ENCODE measurements around the gene OR10A6. TPM values are rescaled to one million over a fixed set of nuclear protein-coding genes. Genes with fewer than 3 reads are reported as not detected.

The OR10A6 gene
- not detected for total RNA-seq

- H3K36me3 Mint-ChIP-seq (ENCODE audit: low read depth), result no peaks in the 10 kb centered on the region
- no peaks in the 10 kb centered on the region for H3K9me3 Mint-ChIP-seq
- H3K4me1 Mint-ChIP-seq, result no peaks in the 10 kb centered on the region
- peaks cover 49% of the 10 kb centered on the region for H3K27me3 Mint-ChIP-seq
- no peak within 1 kb of the TSS for H3K27ac Mint-ChIP-seq
- no peak for ATAC-seq (replicated peaks)
- H3K4me3 Mint-ChIP-seq, result no peak within 1 kb of the TSS
Observed at GRCh38 chr11:7931168-7931567, at the start of gene OR10A6. OR10A6 (minus strand) TSS chr11:7931268; CDS start chr11:7928662, 2,606 bp downstream.

- no peak for ATAC-seq (replicated peaks)
- Mint-ChIP-seq H3K27ac (no peak overlapping the region), H3K27me3 (peaks cover 4% of the 10 kb centered on the region), H3K4me3 (no peak overlapping the region), H3K36me3 (ENCODE audit: low read depth) (no peaks in the 10 kb centered on the region), H3K9me3 (no peaks in the 10 kb centered on the region), H3K4me1 (no peaks in the 10 kb centered on the region)
Observed at GRCh38 chr11:7977232-7977917, 46.3 kb upstream of the OR10A6 start.

GRCh38 chr11:7974668-7975067 lies 43.6 kb upstream of the OR10A6 start:
- H3K9me3 Mint-ChIP-seq, result no peaks in the 10 kb centered on the region
- no peak overlapping the region for H3K27ac Mint-ChIP-seq
- H3K36me3 Mint-ChIP-seq (ENCODE audit: low read depth), result no peaks in the 10 kb centered on the region
- no peak overlapping the region for H3K4me3 Mint-ChIP-seq
- no peak for ATAC-seq (replicated peaks)
- peaks cover 8% of the 10 kb centered on the region for H3K27me3 Mint-ChIP-seq
- H3K4me1 Mint-ChIP-seq, result no peaks in the 10 kb centered on the region

DNA sequence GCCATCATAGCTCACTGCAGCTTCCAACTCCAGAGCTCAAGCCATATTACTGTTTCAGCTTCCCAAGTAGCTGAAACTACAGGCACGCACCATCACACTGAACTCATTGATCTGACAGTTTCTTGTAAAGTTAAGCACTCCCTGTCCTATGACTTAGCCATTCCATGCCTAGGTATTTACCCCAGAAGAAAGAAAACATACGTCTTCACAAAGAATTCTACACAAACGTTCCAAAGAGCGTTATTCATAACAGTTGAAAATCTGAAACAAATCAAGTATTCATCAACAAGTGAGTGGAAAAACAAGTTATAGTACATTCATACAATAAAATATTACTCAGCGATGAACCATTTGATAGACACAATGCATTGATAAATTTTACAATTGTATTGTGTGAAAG lies 41.9 kb upstream of the OR10A6 start:
- H3K27me3 Mint-ChIP-seq, result peaks cover 8% of the 10 kb centered on the region
- ATAC-seq (replicated peaks), result no peak
- H3K27ac Mint-ChIP-seq, result no peak overlapping the region
- no peaks in the 10 kb centered on the region for H3K36me3 Mint-ChIP-seq (ENCODE audit: low read depth)
- H3K9me3 Mint-ChIP-seq, result no peaks in the 10 kb centered on the region
- no peak overlapping the region for H3K4me3 Mint-ChIP-seq
- H3K4me1 Mint-ChIP-seq, result no peaks in the 10 kb centered on the region

DNA sequence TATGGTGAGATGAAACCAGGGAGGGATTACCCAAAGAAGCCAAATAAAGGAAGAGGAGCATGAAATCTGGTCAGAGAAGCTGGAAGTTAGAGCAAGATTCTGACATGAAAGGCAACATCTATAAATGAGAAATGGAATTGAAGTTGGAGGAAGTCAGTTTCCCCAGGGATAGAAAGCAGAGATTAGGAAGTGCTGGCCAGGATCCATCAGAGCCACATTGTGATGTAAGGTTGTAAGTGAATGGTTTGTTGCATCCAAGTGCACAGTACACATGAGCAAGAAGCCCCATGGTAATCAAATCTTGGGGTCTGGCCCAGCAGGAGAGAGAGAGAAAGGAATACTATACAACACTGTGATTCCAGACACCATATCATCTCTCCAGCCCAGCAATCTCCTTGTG lies 40.8 kb upstream of the OR10A6 start:
- no peak for ATAC-seq (replicated peaks)
- no peak overlapping the region for H3K4me3 Mint-ChIP-seq
- H3K4me1 Mint-ChIP-seq, result no peaks in the 10 kb centered on the region

DNA sequence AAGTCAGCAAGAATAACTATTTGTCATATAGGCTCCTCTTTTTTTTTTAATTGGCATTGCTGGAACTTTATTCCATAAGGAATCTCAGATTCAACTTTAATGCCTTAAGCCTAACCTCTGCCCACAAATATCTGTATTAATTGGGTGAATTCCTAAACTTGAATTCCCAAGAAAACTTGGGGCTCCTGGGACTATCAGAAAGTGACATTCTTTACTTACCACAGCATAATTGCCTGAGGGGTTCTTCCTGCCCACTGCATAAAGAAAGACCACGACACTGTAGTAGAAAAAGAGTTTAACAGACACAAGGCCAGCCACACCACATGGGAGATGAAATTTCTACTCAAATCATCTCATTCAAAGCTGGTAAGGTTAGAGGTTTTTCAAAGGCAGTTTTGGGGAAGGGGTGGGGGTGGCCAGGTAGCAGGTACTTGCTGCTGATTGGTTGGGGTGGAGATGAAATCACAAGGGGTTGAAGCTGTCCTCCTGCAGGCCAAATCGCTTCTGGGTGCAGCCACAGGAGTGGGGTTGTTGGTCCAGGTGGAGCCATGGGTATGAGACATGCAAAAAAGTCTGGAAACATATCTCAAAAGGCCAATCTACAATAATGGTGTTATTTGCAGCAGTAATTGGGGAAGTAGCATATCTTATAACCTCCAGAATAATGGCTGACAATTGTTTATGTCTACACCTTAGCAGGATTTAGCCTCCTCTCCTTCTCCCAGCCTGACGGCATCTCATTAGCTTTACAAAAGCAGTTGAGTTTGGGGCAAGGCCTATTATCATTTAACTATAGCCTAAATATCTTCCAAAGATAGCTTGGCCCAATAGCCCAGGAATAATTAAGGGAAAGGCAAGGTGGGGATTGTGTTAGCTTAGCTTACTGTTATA lies 38.9 kb upstream of the OR10A6 start:
- Mint-ChIP-seq H3K27ac (no peak overlapping the region), H3K4me1 (no peaks in the 10 kb centered on the region), H3K36me3 (ENCODE audit: low read depth) (no peaks in the 10 kb centered on the region)

More for the DNA sequence above, 40.8 kb upstream of the OR10A6 start:
- no peaks in the 10 kb centered on the region for H3K9me3 Mint-ChIP-seq
- peaks cover 10% of the 10 kb centered on the region for H3K27me3 Mint-ChIP-seq
- H3K27ac Mint-ChIP-seq, result no peak overlapping the region
- no peaks in the 10 kb centered on the region for H3K36me3 Mint-ChIP-seq (ENCODE audit: low read depth)

DNA sequence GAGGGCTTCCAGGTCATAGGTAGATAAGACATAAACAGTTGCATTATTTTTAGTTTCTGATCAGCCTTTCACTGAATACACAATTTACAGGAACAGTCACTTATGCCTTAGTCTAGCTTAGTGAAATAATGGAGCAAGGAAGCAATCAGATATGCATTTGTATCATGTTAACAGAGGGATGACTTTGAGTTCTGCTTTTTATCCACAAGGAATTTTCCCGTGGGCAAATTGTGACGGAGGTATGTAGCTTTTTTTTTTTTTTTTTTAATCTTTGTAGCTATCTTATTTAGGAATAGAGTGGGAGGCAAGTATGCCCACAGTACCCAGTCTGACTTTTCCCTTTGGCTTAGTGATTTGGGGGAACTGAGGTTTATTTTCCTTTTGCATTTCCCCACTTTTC lies 37.6 kb upstream of the OR10A6 start:
- Mint-ChIP-seq H3K27ac (no peak overlapping the region), H3K36me3 (ENCODE audit: low read depth) (no peaks in the 10 kb centered on the region), H3K27me3 (peaks cover 16% of the 10 kb centered on the region), H3K4me1 (no peaks in the 10 kb centered on the region), H3K4me3 (no peak overlapping the region), H3K9me3 (no peaks in the 10 kb centered on the region)
- ATAC-seq (replicated peaks), result no peak

More for the DNA sequence above, 38.9 kb upstream of the OR10A6 start:
- no peak overlapping the region for H3K4me3 Mint-ChIP-seq
- peaks cover 12% of the 10 kb centered on the region for H3K27me3 Mint-ChIP-seq
- no peaks in the 10 kb centered on the region for H3K9me3 Mint-ChIP-seq
- no peak for ATAC-seq (replicated peaks)

DNA sequence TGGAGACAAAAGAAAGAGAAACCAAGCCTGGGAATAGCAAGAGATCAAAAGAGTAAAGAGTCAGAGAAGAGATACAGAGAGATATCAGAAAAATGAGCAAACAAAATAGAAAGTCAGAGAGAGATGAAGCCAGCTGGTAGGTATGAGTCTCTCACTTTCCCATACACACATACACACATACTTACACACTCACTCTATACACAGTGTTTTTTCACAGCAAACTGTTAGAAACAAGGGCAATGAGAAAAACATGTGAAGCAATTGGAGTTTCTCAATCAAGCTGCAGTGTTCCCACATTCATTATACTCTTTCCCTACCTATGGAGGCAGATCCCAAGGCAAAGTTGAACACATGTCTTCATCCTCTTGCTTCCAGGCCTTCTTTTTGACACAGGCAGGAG lies 36.8 kb upstream of the OR10A6 start:
- H3K27me3 Mint-ChIP-seq, result peaks cover 13% of the 10 kb centered on the region
- no peaks in the 10 kb centered on the region for H3K9me3 Mint-ChIP-seq
- no peak for ATAC-seq (replicated peaks)
- H3K4me1 Mint-ChIP-seq, result no peaks in the 10 kb centered on the region
- H3K27ac Mint-ChIP-seq, result no peak overlapping the region
- H3K36me3 Mint-ChIP-seq (ENCODE audit: low read depth), result no peaks in the 10 kb centered on the region
- H3K4me3 Mint-ChIP-seq, result no peak overlapping the region

GRCh38 chr11:7967097-7967496 lies 36.0 kb upstream of the OR10A6 start:
- Mint-ChIP-seq H3K4me3 (no peak overlapping the region), H3K27me3 (peaks cover 13% of the 10 kb centered on the region), H3K4me1 (no peaks in the 10 kb centered on the region), H3K27ac (no peak overlapping the region), H3K9me3 (no peaks in the 10 kb centered on the region), H3K36me3 (ENCODE audit: low read depth) (no peaks in the 10 kb centered on the region)
- ATAC-seq (replicated peaks), result no peak

- no peak within 1 kb of the TSS for H3K27ac Mint-ChIP-seq
- H3K27me3 Mint-ChIP-seq, result peaks cover 13% of the 10 kb centered on the region
- no peak for ATAC-seq (replicated peaks)
- H3K36me3 Mint-ChIP-seq (ENCODE audit: low read depth), result no peaks in the 10 kb centered on the region
- H3K4me1 Mint-ChIP-seq, result no peaks in the 10 kb centered on the region
- no peak within 1 kb of the TSS for H3K4me3 Mint-ChIP-seq
- no peaks in the 10 kb centered on the region for H3K9me3 Mint-ChIP-seq
Observed at GRCh38 chr11:7965386-7965785, 34.3 kb upstream of the OR10A6 start, which contains the start of gene NLRP10. NLRP10 (minus strand) TSS chr11:7965447; CDS start chr11:7963495, 1,952 bp downstream.

DNA sequence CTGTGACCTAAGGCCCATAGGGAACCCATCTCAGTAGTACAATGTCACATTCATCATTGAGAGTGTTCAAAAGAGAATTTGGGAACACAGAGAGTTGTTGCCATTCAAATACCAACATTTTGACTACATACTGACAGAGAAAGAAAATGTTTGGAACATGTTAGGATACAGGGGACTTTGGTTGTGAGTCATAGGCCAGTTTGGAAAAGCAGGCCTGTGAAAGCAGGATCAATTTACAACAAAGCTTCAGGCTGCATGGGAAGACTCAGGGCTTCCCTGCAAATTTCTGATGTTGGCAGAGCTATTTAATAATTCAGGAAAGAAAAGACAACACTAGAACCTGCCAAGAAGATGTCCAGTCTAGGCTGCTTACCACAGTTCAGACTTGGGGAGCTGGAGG lies 33.8 kb upstream of the OR10A6 start:
- no peaks in the 10 kb centered on the region for H3K9me3 Mint-ChIP-seq
- H3K4me3 Mint-ChIP-seq, result no peak overlapping the region
- H3K36me3 Mint-ChIP-seq (ENCODE audit: low read depth), result no peaks in the 10 kb centered on the region
- H3K27me3 Mint-ChIP-seq, result peaks cover 13% of the 10 kb centered on the region
- ATAC-seq (replicated peaks), result no peak
- H3K4me1 Mint-ChIP-seq, result no peaks in the 10 kb centered on the region
- no peak overlapping the region for H3K27ac Mint-ChIP-seq

DNA sequence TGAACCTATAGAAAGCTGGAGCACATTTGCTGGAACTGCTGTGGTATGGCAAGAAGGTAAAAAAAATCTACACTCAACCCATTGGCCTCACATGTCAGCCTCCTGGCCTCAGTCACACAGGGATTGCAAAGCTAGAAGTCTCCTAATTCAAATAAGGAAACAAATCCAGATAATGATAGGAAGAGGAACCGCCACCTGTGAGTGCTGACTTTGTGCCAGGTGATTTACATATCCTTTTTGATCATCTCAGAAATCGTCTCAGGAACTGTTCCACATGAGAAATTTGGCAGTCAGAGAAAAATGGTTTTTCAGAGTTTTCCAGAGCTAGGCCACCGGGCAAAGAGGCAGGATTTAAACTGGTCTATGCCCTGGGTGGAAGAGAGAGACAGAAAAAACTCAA lies 33.2 kb upstream of the OR10A6 start:
- Mint-ChIP-seq H3K9me3 (no peaks in the 10 kb centered on the region), H3K4me3 (no peak overlapping the region), H3K36me3 (ENCODE audit: low read depth) (no peaks in the 10 kb centered on the region), H3K27ac (no peak overlapping the region), H3K4me1 (no peaks in the 10 kb centered on the region), H3K27me3 (peaks cover 17% of the 10 kb centered on the region)
- ATAC-seq (replicated peaks), result no peak

DNA sequence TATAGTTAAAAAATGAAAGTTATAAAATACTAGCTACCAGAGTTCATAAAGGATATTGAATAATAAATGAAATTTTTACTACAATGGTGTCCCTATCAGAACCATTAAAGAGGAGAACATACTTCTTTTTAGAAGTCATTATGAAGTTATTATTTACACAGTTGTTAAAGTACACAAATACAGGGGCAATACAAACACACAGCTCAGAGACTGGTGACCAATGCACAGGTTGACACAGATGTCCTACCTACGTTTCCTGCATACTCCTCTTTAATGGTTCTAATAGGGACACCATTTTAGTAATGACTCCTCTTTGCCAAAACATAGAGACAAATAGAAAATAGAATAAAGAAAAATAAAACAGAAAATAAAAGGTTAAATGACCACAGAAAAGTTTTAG lies 24.1 kb upstream of the OR10A6 start:
- ATAC-seq (replicated peaks), result no peak
- H3K27me3 Mint-ChIP-seq, result peaks cover 20% of the 10 kb centered on the region
- no peak overlapping the region for H3K27ac Mint-ChIP-seq
- H3K4me3 Mint-ChIP-seq, result no peak overlapping the region
- no peaks in the 10 kb centered on the region for H3K36me3 Mint-ChIP-seq (ENCODE audit: low read depth)
- H3K4me1 Mint-ChIP-seq, result no peaks in the 10 kb centered on the region
- no peaks in the 10 kb centered on the region for H3K9me3 Mint-ChIP-seq

DNA sequence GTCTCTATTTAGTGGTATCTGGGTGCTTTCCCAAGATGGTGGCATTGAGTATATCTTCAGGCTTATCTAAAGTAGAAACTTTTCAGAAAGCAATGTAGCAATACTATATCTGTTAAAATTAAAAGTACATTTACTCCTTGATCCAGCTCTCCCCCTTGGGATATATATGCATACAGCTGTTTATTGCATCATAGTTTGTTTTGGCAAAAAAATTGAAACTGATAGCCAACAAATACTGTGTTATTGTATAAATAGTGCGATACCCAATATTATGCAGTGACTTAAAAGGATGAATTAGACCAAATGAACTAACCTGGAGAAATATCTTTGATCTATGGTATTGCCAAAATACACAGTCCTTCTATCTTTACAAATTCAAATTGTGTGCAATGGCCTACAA lies 18.9 kb upstream of the OR10A6 start:
- Mint-ChIP-seq H3K27me3 (peaks cover 24% of the 10 kb centered on the region), H3K4me3 (no peak overlapping the region), H3K4me1 (no peaks in the 10 kb centered on the region), H3K9me3 (no peaks in the 10 kb centered on the region), H3K36me3 (ENCODE audit: low read depth) (no peaks in the 10 kb centered on the region), H3K27ac (no peak overlapping the region)
- ATAC-seq (replicated peaks), result no peak

DNA sequence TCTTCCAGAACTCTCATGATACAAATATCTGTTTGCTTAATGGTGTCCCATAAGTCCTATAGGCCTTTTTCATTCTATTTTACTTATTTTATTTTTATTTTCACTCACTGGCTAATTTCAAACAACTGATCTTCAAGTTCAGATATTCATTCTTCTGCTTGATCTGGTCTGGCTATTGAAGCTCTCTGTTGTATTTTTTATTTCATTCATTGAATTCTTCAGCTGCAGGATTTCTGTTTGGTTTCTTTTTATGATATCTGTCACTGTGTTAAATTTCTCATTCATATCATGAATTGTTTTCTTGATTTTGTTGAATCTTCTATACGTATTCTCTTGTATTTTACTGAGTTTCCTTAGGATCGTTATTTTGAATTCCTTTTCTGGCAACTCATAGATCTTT lies 13.1 kb upstream of the OR10A6 start:
- Mint-ChIP-seq H3K9me3 (peaks cover 13% of the 10 kb centered on the region), H3K4me3 (no peak overlapping the region), H3K27me3 (peaks cover 27% of the 10 kb centered on the region), H3K4me1 (no peaks in the 10 kb centered on the region), H3K27ac (no peak overlapping the region), H3K36me3 (ENCODE audit: low read depth) (no peaks in the 10 kb centered on the region)
- no peak for ATAC-seq (replicated peaks)

Data from activated T-helper 17 cell treated with anti-CD3 and anti-CD28 coated beads, Interleukin-2, amount 50 U/mL, for 72 hours (primary cell).